Lower leg skin (tissue), 4 donors: ENCODE data around the gene RBM3. TPM values are rescaled to one million over a fixed set of nuclear protein-coding genes. Genes with fewer than 3 reads are reported as not detected.
"Not testable (repeated sequence)": the region's sequence is repeated elsewhere in the genome, so short reads cannot be mapped to it uniquely, and the experiment has no call there.

Experiments used
- DNase-seq, 2 donors: peaks; one replicate each; pipeline ENCODE4 v3.0.0-alpha.2; 2019; ENCODE audit warnings: low spot score in 2 of 2
- H3K4me3 ChIP-seq: fragments of 200-600 bp; sonication (generic); 2 replicates; pipeline ENCODE4 v1.5.1; 2017; ENCODE audit warnings: mild to moderate bottlenecking, low read depth; ENCODE audit not compliant: poor library complexity, severe bottlenecking
- CTCF ChIP-seq, 3 donors: fragments of 450-650 bp; IDR thresholded peaks; one replicate each; pipeline ENCODE4 v1.5.1; 2016; ENCODE audit warnings: antibody characterized with exemption in 3 of 3, mild to moderate bottlenecking in 3 of 3, moderate library complexity in 2 of 3
- POLR2A ChIP-seq, 2 donors: fragments of 450-650 bp; IDR thresholded peaks; one replicate each; pipeline ENCODE4 v1.6.1; 2016 to 2017; ENCODE audit warnings: antibody characterized with exemption in 2 of 2, mild to moderate bottlenecking in 1 of 2, moderate library complexity in 1 of 2
- WGBS, 2 donors: methylation state at CpG; one replicate each; pipeline ENCODE4 v1.1.5; 2018; 5-methylcytosine and 5-hydroxymethylcytosine counted together
- intact Hi-C: fragments of 100-400 bp; cut with DNase I; formaldehyde crosslinking; loops from one replicate; pipeline ENCODE4 v1.15.0; 2023; ENCODE audit warnings: low total_unique reads
- total RNA-seq, 4 donors: library from RNA; depleted of rRNA; stranded (reverse); fragments of >200 nt; gene quantifications; one replicate each; pipeline ENCODE4 v1.1.0, GENCODE V29; 2016

The RBM3 gene
- total RNA-seq, 4 donors from 2014 or later = 162 to 207 (median 198) TPM

- 89 to 100% methylated on average over 3 of the region's 3 CpGs for WGBS, 2 donors
- no peak for DNase-seq
- no peak overlapping the region for H3K4me3 ChIP-seq
- intact Hi-C loops = no loop called here
- no peak for TF ChIP-seq CTCF (IDR thresholded peaks at IDR 0.05)
- TF ChIP-seq POLR2A (IDR thresholded peaks at IDR 0.05) = no peak
Observed at GRCh38 chrX:48548871-48549270, 25.4 kb upstream of the RBM3 start.

- WGBS, 2 donors = 88 to 93% methylated on average over 9 of the region's 9 CpGs
- H3K4me3 ChIP-seq, intact Hi-C loops, DNase-seq: not testable (repeated sequence)
Observed at GRCh38 chrX:48555731-48556325, 18.5 kb upstream of the RBM3 start.

DNA sequence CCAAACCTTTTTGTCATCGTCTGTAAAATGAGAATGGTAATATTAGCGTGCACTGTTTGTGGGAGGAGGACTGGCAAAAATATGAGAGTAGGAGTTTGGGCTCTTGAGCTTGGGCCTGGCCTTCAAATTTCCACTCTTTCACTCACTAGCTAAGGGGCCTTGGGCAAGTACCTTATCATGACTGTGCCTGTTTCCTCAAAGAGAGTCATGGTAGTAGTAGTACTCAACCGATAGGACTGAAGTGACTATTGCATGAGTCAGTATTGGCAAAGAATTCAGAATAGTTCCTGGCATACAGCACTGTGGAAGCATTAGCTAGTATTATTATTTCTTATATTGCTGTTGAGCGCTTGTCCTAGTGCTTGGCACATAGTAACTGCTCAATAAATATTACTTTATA is 16.0 kb upstream of the RBM3 start:
- H3K4me3 ChIP-seq = no peak overlapping the region
- WGBS, 2 donors = 38 to 70% methylated on average over 4 of the region's 4 CpGs
- TF ChIP-seq CTCF (IDR thresholded peaks at IDR 0.05) (no peak), POLR2A (IDR thresholded peaks at IDR 0.05) (no peak)
- intact Hi-C loops = no loop called here
- DNase-seq = no peak

- WGBS, 2 donors = 92 to 96% methylated on average over 14 to 24 of the region's 24 CpGs
- TF ChIP-seq CTCF (IDR thresholded peaks at IDR 0.05) (no peak), POLR2A (IDR thresholded peaks at IDR 0.05) (no peak)
- no peak overlapping the region for H3K4me3 ChIP-seq
- DNase-seq = no peak
- intact Hi-C loops = no loop called here
Observed at GRCh38 chrX:48559636-48560035, 14.6 kb upstream of the RBM3 start.

GRCh38 chrX:48560056-48560455 is 14.2 kb upstream of the RBM3 start:
- DNase-seq = no peak
- H3K4me3 ChIP-seq = no peak overlapping the region
- 86 to 90% methylated on average over 11 to 14 of the region's 14 CpGs for WGBS, 2 donors
- intact Hi-C loops = no loop called here
- TF ChIP-seq POLR2A (IDR thresholded peaks at IDR 0.05) = no peak
- no peak for TF ChIP-seq CTCF (IDR thresholded peaks at IDR 0.05)

DNA sequence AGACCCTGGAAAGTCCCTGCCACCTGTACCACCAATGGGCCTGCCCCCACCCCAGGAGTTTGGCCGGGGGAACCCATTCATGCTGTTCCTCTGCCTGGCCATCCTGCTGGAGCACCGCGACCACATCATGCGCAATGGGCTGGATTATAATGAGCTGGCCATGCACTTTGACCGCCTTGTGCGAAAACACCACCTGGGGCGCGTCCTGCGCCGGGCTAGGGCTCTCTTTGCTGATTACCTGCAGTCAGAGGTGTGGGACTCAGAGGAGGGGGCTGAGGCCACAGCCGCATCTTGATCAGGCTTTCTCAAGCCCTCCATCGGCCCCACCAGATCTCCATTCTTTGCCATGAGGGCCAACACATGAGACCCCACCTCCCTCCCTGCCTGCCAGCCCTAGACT is 13.6 kb upstream of the RBM3 start:
- intact Hi-C loops = no loop called here
- TF ChIP-seq POLR2A (IDR thresholded peaks at IDR 0.05) (no peak), CTCF (IDR thresholded peaks at IDR 0.05) (no peak)
- H3K4me3 ChIP-seq = no peak overlapping the region
- DNase-seq = no peak
- WGBS, 2 donors = 98 to 100% methylated on average over 1 to 9 of the region's 12 CpGs
